Activated T-cell treated with anti-CD3 and anti-CD28 coated beads, Interleukin-2, amount 50 U/mL, for 48 hours (primary cell): ENCODE measurements around the gene CDH24.
A peak's percentile ranks its signal among the peaks of the same experiment; 100 is the strongest.
"Not testable (repeated sequence)": the region's sequence is repeated elsewhere in the genome, so short reads cannot be mapped to it uniquely, and the experiment has no call there.

Source experiments
- DNase-seq, 2 experiments: peaks; one replicate each; pipeline ENCODE4 v3.0.0-alpha.2; 2020

CDH24 gene

DNA sequence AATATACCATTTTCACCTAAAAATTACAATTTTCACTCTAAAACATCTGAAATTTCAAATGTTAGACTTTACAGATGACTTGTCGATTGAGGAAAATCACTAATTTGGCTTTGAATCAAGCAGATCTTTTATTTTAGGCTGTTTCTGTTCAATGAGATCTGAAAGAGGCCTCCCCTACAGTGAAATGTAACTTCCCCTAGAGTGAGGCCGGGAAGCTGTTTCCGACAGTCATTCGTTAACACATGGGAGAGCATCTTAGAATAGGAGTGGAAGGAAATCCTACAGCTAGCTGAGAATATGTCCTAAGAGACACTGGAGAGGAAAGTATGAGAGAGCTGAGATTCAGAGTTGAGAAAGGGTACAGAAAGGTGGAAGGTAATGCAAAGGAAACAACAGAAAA, 41.7 kb downstream of the CDH24 start:
- no peak for DNase-seq

DNA sequence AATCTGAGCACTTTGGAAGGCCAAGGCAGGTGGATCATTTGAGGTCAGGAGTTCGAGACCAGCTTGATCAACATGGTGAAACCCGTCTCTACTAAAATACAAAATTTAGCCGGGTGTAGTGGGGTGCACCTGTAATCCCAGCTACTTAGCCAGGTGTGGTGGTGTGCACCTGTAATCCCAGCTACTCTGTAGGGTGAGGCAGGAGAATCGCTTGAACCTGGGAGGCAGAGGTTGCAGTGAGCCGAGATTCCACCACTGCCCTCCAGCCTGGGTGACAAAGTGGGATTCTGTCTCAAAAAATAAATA, 43.6 kb downstream of the CDH24 start:
- DNase-seq, result not testable (repeated sequence)

DNA sequence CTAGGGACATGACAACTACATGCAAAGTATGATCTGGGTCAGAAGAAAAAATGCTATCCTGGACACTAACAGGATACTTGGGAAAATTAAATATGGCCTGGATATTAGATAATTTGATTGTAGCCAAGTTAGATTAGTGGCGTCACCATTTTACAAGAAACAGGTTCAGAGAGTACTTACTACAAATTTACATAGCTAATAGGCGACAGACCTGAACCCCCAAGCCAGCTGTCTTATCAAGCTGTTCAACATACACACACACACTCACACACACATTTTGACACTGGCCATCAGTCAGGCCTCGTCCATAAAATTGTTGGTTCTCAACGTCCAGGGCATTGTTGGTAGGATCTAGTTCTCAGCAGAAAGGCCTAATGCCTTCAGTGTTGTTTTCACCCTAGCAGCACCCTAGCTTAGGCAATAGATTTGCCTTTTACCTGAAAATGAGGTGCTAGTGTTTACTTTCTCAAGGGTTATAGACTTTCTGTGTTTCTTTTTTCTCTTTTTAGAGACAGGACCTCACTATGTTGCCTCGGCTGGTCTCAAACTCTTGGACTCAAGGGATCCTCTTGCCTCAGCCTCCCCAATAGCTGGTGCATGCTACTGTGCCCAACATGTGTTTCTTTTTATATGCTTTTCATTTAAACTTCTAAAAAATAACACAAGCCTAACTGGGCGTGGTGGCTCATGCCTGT, 44.1 kb downstream of the CDH24 start:
- no peak for DNase-seq

DNA sequence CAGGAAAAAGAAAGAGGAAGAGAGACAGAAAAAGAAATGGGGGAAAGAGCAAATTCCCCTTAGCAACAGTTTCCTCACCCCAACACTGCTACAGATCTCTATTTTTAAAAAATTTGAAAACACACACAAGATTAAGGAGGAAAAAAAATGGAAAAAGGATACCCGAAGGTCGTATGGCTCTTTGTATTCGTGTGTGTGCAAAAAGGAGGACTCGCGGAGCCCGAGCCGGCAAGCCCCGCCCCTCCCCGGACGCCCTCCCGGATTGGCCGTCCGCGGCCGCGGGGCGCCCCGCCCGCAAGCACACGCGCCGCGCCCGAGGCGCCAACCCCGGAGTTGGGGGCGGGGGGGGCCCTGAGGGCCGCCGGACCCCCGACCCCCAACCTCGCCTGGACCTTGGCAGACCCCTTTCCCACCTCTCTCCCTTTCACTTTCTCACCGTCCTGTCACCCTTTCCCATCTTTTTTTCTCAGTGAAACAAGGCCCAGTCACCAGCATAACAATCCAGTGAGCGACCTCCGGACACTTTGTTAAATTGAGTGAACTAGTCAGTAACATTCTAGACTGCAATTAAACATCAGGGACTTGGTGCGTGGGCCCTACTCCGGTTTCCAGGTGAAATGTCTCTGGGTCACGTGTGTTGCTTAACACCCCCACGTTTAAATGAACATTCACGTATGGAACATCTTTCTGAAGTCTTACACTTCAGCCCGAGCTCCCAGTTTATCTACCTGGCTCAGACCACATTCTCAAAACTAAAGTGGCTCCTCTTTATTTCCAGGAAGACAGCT, 47.2 kb downstream of the CDH24 start, which contains the start of gene C14orf93:
C14orf93 (minus strand) TSS at position 205 of the 788 bp plus-strand sequence. CDS start 11,120 bp downstream, outside the sequence.
- peak; percentile 87 to 89 for DNase-seq

DNA sequence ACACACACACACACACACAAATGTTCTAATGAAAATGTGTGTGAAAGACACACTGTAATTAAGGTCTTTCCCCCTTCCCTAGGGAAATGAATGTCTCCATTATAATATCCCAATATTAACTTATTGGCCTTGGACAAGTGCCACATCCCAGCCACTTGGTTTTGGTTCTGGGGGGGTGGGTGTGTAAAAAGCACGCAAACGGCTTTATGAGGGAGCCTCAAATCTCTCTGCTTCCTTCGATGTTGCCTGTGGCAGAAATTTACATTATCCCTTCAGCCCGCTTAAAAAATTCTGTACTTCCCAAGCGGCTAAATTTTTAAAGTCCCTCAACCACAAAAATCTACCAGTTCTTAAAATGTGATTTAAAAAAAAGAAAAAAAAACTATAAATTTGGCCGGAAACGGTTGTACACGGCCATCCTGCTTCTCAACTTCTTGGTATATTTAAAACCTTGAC, 47.8 kb downstream of the CDH24 start:
- no peak for DNase-seq

DNA sequence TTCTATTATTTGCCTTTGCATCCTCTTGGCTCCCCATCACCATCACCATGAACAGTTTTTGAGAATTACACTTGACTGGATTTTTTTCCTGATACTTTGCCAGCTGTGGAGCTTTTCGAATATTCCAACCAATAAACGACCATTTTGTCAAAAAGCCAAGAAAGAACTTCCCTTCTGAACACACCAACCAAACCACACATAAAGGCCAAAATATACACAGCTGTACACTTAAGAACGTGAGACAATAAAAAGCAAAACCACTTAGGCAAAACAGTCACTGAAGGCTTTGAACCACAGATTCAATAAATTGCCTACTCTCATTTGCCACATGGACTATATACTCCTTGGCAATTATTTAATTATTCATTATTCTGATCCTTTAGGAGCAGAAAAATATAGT, 48.5 kb downstream of the CDH24 start:
- DNase-seq, result no peak

DNA sequence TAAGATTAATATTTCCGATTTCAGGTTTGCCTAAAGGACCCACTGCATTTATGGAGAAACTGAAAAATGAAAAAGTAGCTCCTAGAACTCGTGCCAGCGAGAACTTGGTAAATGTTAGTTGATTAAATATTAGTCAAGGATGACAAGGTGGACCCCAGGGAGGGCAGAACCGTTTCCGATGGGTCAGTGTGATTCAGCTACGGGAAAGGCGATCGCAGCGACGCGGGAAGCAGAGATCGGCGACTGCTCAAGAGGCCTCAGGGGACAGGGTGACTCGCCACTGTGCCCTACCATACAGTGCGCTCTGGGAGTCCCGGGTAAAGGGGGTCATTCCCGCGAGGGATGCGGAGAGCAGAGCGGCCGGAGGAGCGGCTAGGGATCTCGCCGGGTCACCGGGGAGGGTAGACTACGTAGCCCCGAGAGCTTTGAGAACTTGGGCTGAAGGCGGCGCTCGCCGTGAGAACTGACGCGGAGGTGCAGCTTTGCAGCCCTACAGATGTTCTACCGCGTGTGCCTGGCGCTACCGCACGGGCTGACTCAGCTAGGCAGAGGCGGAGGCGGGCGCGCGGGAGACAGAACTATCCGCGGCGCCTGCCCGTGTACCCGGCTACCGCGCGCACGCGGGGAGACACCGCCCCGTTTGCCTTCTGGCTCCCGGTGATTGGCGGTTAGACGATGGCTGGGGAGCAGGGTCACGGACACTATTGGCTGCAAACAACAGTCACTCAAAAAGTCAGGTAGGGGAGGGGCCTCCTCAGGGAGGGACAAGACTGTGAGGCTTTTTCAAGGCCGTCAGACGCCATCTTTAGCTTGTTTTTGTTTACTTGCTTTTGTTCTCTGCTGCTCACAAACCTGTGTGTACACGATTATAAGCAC, 50.5 kb downstream of the CDH24 start:
- peak; percentile 97 to 98 for DNase-seq

DNA sequence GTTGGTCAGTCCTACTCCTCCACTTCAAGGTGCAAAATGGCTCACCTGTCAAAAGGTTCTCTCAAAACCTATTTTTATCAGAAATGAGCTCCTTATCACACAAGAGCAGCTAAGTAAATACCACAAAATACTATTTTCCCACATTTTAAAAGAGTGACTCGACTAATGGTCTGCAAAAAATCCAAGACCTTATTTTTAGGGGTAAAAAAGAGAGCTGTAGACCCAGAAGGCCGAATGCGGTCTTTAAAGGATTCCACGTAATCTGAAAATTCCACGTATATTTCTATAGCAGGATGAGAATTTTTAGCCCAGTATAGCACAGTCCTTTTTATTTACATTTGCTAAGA, 51.2 kb downstream of the CDH24 start:
- DNase-seq, result no peak

DNA sequence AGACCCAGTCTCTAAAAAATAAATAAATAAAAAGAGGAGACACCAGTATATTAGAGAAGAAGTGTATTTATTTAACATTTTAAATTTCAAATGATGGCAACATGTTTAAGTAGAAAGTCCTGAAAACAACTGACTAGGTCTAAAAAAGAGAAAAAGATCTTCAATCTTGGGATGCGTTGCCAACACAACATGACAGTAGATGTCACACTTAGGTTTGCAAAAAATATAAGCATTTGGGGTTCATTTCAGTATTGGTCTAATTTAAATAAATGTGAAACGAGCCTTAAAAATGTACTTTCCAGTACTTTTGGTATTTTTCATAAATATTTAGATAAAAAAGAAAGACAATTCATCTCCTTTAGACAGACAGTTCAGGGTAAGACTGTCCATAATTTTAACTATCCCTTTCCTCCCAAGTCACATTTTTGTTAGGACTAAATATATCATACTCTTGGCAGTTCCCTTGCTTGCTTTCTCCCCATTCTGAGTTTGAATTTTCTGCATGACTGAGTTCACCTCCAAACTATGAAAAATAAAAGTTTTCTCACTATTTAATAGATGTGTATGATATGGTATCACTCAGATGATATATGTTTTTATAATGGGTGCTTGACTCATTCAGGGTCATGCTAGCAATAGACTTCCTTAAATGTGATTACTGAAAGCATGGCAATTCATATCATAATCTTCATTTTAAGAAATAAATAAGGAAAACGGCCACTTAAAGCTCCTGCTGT, 51.7 kb downstream of the CDH24 start:
- DNase-seq, result no peak

DNA sequence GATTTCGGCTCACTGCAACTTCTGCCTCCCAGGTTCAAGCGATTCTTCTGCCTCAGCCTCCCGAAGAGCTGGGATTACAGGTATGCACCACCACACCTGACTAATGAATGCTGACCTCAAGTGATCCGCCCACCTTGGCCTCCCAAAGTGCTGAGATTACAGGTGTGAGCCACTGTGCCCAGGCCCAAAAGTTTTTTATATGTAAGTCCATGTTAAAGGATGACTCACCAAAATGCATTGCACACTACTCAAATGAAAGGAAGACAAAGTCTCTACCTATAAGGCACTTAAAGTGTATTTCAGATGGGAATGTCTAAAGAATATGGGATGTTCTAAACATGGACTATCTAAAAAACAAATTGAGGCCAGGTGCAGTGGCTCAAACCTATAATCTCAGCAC, 53.0 kb downstream of the CDH24 start:
- DNase-seq, result not testable (repeated sequence)

DNA sequence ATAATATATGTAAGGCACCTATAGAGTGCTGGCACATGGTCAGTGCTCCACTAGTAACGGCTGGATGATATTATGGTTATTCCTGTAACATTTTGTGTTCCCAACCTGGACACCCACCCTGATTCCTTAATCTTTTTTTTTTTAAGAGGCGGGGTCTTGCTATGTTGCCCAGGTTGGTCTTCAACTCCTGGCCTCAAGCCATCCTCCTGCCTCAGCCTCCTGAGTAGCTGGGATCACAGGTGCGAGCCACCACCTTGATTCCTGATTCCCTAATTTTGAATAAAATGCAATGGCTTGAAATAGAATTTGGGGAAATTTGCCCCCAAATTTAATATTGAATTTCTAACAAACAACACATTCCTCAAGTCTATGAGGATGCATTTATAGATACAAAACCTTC, 54.7 kb downstream of the CDH24 start:
- no peak for DNase-seq

DNA sequence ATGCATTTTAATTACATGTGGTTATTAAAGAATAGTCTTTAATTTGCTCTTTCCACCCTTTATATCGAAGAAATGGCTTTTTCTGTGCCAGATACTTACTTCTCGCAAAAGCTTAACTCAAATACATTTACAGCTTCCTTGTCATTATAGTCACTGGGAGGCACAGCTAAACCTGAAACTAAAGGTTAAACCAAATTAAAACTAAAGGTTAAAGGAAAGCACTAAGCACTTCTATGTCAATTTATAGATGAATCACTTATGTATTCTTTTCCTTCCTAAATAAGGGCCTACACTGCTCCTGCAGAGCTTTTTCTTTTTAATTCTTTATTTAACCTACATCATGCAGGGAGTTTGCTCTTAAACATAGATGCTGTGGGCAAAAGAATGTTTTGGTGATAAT, 56.5 kb downstream of the CDH24 start:
- DNase-seq, result no peak

DNA sequence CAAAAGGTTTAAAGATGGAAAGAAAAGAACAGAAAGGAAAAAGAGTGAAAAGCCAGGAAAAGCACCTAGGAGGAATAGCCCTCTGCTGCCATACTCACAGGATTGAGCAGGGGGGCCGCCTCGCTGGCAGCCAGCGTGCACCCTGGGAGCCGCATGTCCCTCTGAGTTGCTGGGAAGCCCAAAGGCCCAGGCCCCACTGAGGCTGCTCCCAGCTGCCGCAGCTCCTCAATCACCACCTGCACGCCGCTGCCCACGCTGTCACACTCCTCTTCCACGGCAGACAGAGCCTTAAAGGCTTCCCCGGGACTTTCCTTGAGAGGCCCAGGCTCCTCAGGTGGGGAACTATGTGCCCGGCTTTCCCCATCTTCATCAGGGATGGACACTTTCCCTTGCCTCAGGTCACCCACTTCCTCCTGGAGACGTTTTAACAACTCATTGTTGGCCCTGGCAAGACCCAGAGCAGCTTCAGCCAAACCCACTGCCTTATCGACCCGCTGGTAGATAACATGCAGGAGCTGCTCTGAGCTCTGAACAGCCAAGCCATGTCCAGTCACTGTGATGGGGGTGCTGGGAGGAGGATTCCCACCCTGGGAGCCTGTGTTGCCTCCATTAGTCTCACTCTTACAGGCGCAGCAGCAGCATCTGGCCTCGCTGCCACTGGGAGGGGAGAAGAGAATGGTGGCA, 58.8 kb downstream of the CDH24 start:
- no peak for DNase-seq

DNA sequence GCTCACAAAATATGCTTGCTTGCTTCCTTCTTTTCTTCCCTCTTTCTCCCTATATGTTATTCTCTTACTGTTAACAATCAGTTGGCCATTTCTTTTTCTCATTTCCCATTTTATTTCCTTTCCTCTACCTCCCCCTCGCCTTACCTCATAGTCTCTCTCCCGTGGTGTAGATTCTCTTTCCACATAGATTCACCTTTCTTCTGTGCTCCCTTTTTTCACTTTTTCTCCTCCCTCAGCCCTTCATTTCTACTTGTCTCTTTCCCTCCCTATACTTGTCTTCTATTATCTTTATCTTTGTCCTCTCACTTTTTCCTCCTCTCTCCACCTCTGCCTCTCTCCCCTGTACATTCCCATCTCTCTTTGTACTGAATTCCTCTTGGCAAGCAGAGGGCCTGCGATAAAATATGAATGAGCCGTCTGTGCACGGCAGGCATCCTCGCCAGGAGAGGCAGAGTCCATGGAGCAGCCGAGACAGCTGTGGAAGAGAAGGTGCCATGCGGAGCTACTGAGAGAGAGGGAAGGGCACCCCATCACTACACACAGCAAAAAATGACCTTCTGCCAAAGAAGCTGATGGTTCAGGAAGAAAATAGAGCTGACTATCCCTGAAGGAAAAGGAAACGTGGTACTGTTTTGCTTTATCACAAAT, 59.5 kb downstream of the CDH24 start:
- DNase-seq, result no peak
